Activated naive CD4-positive, alpha-beta T cell treated with anti-CD3 and anti-CD28 coated beads, Interleukin-2, amount 50 U/mL, for 72 hours (primary cell): ENCODE data around the gene MAN1A1. TPM values are rescaled to one million over a fixed set of nuclear protein-coding genes. Genes with fewer than 3 reads are reported as not detected.

Experiments
- ATAC-seq, 2 donors: fragments of 150-1000 bp; cut with Tn5 transposase; 2 replicates each; pipeline ENCODE4 v1.10.0; 2021; ENCODE audit warnings: mild to moderate bottlenecking in 2 of 2, moderate library complexity in 2 of 2
- DNase-seq, 2 donors: peaks; one replicate each; pipeline ENCODE4 v3.0.0; 2021 to 2022; ENCODE audit warnings: low spot score in 2 of 2
- H3K27ac Mint-ChIP-seq, 2 donors: one replicate each; pipeline ENCODE4 v1.8.0; 2022; ENCODE audit warnings: mild to moderate bottlenecking in 2 of 2, mixed read lengths in 2 of 2
- H3K36me3 Mint-ChIP-seq, 2 donors: one replicate each; pipeline ENCODE4 v1.8.0; 2022; ENCODE audit warnings: mixed read lengths in 2 of 2
- H3K9me3 Mint-ChIP-seq, 2 donors: one replicate each; pipeline ENCODE4 v1.8.0; 2022; ENCODE audit warnings: mixed read lengths in 2 of 2
- total RNA-seq, 2 donors: library from RNA; stranded (reverse); gene quantifications; one replicate each; pipeline ENCODE4 v1.2.3, GENCODE V29; 2022

The MAN1A1 gene
- total RNA-seq, 2 donors from 2014 or later, result 18.6 to 25.9 TPM

DNA sequence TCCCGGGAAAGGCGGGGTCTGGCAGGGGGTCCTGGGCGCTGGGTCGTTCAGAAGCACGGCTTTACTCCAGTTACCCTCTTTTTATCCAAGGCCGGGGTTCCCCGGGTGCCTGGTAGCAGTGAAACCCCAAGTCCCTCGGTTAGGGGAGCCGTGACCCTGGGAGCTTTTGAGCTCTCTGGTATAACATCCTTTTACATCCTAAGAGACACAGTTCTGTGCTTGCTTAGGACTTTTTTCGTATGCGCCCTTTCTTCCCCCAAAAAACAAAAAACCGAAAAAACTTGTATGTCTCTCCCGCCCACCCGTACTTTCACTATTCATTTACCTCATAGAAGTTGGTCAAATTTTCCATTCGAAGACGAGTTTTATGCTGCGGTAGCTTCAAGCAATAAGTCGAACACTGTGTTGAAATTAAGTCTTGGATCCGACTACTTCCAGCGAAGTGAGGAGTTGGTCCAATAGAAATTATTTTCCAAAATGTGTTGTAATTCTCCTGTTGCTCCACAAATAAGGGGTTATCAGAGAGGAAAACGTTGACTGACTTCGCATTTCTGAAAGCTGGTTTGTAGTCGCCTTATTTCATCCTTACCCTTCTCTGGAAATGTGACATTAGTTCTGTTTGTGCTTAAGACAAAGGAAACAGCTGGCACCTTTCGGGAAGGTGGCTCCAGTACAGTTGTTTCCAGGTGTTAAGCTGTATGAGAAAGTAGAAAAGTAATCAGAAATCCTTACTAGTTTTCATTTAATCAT is 816 bp upstream of the MAN1A1 start:
- Mint-ChIP-seq H3K9me3 (no peaks in the 10 kb centered on the region), H3K36me3 (peaks cover 12 to 18% of the 10 kb centered on the region in 2 donors), H3K27ac (peak overlapping the region; percentile 81 to 97)
- DNase-seq (peak in 1 of 2 donors; percentile 59), ATAC-seq (peak; percentile 53 to 65)

- Mint-ChIP-seq H3K36me3 (peaks cover 16 to 18% of the 10 kb centered on the region in 2 donors), H3K27ac (peak overlapping the region; percentile 60 to 97), H3K9me3 (no peaks in the 10 kb centered on the region)
- ATAC-seq (no peak), DNase-seq (peak in 1 of 2 donors; percentile 64)
Measured at GRCh38 chr6:119348748-119349360, 707 bp downstream of the MAN1A1 start.

DNA sequence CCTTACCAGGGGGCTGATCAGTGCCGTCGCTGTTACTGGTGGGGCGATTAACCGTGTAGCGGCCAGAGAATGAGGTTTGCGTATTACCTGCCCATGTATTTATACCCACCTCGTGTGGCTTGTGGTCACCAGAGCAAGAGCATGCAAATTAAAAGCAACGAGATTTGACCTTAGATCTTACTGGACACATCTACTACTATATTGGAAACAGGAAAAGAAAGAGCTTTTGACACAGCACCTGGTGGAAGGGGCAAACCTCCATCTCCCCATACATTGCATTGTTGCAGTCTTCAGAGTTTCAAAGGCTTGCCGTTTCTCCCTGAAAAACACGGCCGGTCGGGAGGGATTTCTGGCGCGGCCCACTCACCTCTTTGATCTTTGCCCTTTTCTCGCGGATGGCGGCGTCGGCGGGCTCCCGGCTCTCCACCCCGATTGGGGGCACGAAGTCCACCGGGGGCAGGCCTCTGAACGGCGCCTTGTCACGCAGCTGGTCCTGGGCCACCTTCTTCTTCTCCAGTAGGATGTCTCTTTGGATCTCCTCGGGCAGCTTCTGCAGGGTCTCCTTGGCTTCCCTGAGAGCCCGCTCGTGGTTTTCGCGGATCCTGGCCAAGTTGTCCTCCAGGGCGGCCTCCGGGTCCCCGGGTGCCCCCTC is 1.3 kb downstream of the MAN1A1 start:
- peak in 1 of 2 donors; percentile 9 for ATAC-seq

GRCh38 chr6:119347466-119348095 is 2.0 kb downstream of the MAN1A1 start:
- Mint-ChIP-seq H3K36me3 (peaks cover 16 to 18% of the 10 kb centered on the region in 2 donors), H3K27ac (peak overlapping the region; percentile 90 to 97), H3K9me3 (no peaks in the 10 kb centered on the region)
- DNase-seq (peak in 1 of 2 donors; percentile 13), ATAC-seq (peak in 1 of 2 donors; percentile 14)

More for the DNA sequence above, 1.3 kb downstream of the MAN1A1 start:
- peaks cover 16 to 18% of the 10 kb centered on the region in 2 donors for H3K36me3 Mint-ChIP-seq
- peak; percentile 37 to 63 for DNase-seq
- no peaks in the 10 kb centered on the region for H3K9me3 Mint-ChIP-seq
- H3K27ac Mint-ChIP-seq, result peak overlapping the region; percentile 90 to 97

GRCh38 chr6:119346936-119347335 is 2.6 kb downstream of the MAN1A1 start:
- peaks cover 16 to 18% of the 10 kb centered on the region in 2 donors for H3K36me3 Mint-ChIP-seq
- H3K27ac Mint-ChIP-seq, result no peak overlapping the region
- DNase-seq (no peak), ATAC-seq (no peak)
- H3K9me3 Mint-ChIP-seq, result no peaks in the 10 kb centered on the region

- ATAC-seq (no peak), DNase-seq (no peak)
- Mint-ChIP-seq H3K27ac (no peak overlapping the region), H3K9me3 (no peaks in the 10 kb centered on the region), H3K36me3 (peaks cover 16 to 18% of the 10 kb centered on the region in 2 donors)
Measured at GRCh38 chr6:119346450-119346849, 3.1 kb downstream of the MAN1A1 start.

GRCh38 chr6:119345114-119345513 is 4.4 kb downstream of the MAN1A1 start:
- ATAC-seq, result no peak
- no peak for DNase-seq
- Mint-ChIP-seq H3K36me3 (peaks cover 14 to 23% of the 10 kb centered on the region in 2 donors), H3K9me3 (no peaks in the 10 kb centered on the region), H3K27ac (peak overlapping the region in 1 of 2 donors; percentile 8)

DNA sequence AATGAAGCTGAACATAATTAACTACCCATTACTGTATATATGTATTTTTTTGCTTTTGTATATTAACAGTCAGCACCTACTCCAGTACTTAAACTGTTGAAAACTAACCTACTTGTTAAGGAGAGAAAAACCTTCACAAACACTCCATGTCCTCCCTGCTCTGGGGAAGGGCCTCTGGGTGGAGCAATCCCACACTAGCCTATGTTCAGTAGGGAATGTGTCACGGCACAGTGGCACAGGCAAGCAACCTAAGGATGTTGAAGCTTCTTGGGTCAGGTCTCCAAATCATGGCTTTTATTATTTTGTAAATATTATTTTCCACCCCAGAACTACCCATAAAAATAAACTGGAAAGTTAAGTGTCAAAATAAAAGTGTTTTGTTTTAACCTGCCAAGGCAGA is 5.3 kb downstream of the MAN1A1 start:
- H3K36me3 Mint-ChIP-seq, result peaks cover 14 to 23% of the 10 kb centered on the region in 2 donors
- ATAC-seq (no peak), DNase-seq (no peak)
- H3K9me3 Mint-ChIP-seq, result no peaks in the 10 kb centered on the region
- peak overlapping the region in 1 of 2 donors; percentile 14 for H3K27ac Mint-ChIP-seq

GRCh38 chr6:119343573-119344146 is 5.9 kb downstream of the MAN1A1 start:
- no peak for ATAC-seq
- Mint-ChIP-seq H3K27ac (no peak overlapping the region), H3K36me3 (peaks cover 14 to 29% of the 10 kb centered on the region in 2 donors), H3K9me3 (no peaks in the 10 kb centered on the region)
- no peak for DNase-seq

DNA sequence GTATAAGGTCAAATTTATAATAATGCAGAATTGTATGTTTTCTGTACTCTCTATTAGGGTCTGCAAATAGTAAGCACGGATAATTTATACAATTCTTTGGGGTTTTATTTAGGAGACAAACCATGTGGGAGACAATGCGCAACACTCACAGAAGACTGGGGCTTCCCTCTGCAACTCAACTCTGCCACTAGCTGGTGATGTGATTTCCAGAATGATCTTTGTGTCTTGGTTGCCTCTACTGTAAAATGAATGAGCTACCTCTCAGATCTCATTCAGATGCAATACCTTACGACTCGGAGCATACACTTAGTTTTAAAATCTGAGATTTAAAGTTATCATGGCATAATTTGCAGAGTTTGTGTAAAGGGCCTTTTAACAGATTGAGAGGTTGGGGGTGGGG is 6.4 kb downstream of the MAN1A1 start:
- Mint-ChIP-seq H3K9me3 (no peaks in the 10 kb centered on the region), H3K27ac (no peak overlapping the region), H3K36me3 (peaks cover 11 to 30% of the 10 kb centered on the region in 2 donors)
- ATAC-seq, result no peak
- DNase-seq, result no peak

DNA sequence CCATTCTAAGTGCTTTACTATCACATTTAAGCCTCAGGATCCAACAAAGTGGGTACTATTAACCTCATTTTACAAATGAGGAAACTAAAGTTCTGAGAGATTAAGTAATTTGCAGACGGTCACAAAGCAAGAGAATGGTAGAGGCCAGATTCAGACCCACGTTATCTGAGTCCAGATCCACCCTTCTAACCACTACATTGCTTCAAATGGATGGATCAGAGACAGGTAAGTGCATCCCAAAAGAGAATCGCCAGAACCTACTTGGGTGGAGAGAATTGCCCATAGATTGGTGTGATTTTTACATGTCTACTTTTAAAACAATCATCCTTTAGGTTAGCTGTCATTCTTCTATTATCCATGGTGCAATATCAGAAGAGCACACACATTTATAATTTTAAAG is 7.1 kb downstream of the MAN1A1 start:
- peaks cover 6 to 26% of the 10 kb centered on the region in 2 donors for H3K36me3 Mint-ChIP-seq
- H3K9me3 Mint-ChIP-seq, result no peaks in the 10 kb centered on the region
- no peak for ATAC-seq
- H3K27ac Mint-ChIP-seq, result no peak overlapping the region
- no peak for DNase-seq

DNA sequence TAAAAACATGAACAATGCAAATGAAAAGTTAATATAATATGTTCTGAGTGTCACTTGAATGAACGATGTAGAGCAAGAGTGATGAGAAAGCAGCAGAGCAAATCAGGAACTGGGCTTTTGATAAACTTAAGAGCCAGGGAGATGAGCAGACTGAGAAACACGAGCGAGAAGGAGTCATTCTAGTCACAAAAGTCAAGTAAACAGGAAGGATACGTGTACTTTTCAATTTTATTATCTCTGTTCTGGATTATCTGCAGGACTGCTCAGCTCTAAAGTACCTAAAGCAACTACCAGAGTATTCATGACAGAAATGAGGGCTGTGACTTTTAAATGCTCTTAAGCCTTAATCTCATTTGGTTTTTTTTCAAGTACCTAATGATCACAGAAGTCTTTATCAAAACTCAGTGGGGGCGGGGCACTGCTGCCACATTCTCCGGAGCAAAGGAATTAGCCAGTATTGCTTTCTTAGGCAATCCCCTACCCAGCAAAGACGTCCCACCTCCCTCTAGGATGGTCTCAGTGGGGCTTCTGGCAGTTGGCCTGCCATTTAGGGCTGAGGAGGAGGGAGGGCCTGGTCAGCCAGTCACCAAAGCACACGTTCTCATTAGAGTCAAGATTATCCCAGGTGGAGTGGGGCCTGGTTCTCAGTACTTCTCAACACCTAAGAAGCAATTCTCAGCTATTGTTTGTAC is 8.6 kb downstream of the MAN1A1 start:
- Mint-ChIP-seq H3K36me3 (peaks cover 0 to 26% of the 10 kb centered on the region in 2 donors), H3K27ac (peak overlapping the region in 1 of 2 donors; percentile 39), H3K9me3 (no peaks in the 10 kb centered on the region)
- ATAC-seq, result peak in 1 of 2 donors; percentile 40
- no peak for DNase-seq

DNA sequence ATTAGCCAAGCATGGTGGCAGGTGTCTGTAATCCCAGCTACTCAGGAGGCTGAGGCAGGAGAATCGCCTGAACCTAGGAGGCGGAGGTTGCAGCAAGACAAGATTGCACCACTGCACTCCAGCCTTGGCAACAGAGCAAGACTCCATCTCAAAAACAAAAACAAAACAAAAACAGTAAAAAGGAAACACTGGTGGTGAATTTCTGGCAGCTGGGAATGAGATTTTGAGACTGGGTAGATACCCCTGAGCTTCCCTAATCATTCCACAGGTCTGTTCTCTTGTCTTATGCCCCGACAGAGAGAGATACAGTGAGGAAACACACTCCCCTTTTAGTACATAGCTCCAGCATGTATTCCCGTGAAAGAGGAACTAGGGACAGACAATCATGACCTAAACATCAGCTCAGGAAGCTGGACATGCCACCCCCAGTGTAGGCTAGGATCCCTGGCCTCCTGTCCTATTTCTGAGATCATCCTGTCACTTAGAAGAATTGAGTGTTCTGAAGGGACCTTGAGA is 9.6 kb downstream of the MAN1A1 start:
- DNase-seq, result no peak
- no peak overlapping the region for H3K27ac Mint-ChIP-seq
- peaks cover 0 to 18% of the 10 kb centered on the region in 2 donors for H3K36me3 Mint-ChIP-seq
- no peak for ATAC-seq
- H3K9me3 Mint-ChIP-seq, result no peaks in the 10 kb centered on the region

DNA sequence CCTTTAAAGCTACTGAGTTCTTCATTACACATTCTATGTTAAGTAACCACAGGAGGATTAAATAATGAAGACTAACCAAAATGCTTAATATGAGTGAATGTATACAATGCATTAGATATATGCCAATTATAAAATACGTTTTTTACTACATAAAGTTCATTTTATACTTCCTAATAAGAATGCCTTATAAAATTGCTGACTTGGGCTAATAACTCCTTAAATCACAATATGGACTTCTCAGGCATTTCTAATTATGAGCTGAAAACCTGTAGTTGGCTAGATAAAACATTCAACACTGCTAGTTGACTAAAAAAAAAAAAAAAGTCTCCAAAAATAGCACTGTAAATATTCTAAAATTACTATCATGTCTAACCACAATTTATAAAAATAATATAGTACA is 11.8 kb downstream of the MAN1A1 start:
- H3K27ac Mint-ChIP-seq, result no peak overlapping the region
- ATAC-seq, result no peak
- no peak for DNase-seq
- H3K9me3 Mint-ChIP-seq, result no peaks in the 10 kb centered on the region
- H3K36me3 Mint-ChIP-seq, result peaks cover 0 to 18% of the 10 kb centered on the region in 2 donors

DNA sequence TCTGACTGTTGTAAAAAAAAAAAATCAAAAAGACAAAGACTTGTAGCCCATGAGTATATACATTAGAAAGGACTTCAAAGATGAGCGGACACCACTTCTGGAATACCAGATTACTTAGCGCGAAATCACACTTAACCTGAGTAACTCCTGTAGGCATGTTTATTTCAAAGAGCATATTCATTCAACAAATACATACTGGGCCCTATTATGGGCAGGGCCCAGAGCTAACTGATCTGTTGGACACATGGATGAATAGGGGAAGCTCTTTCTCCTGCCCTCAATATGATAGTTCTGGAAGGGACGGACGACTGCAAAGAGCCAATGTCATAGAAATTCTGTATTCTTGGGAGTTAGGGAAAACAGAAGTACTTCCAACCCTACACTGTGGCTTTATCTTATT is 12.3 kb downstream of the MAN1A1 start:
- ATAC-seq, result no peak
- H3K36me3 Mint-ChIP-seq, result peaks cover 0 to 18% of the 10 kb centered on the region in 2 donors

More for the DNA sequence above, 12.3 kb downstream of the MAN1A1 start:
- Mint-ChIP-seq H3K27ac (no peak overlapping the region), H3K9me3 (no peaks in the 10 kb centered on the region)
- no peak for DNase-seq
